Natural killer cell (primary cell): Measurements from ENCODE around the gene CA12. TPM values are rescaled to one million over a fixed set of nuclear protein-coding genes. Genes with fewer than 3 reads are reported as not detected.

Experiments used
- ATAC-seq, 3 donors: fragments of 150-1000 bp in 2 of 3; fragments of 200-7000 bp in 1 of 3; cut with Tn5 transposase; 1 replicate in 1 of 3; 2 replicates in 2 of 3; pipeline ENCODE4 v1.10.0; 2021; ENCODE audit warnings: mild to moderate bottlenecking in 2 of 3, moderate library complexity in 2 of 3
- DNase-seq, 2 donors: peaks; one replicate each; pipeline versions ENCODE4 v3.0.0 to v3.0.0-alpha.2; 2013 to 2021; ENCODE audit warnings: mixed read lengths in 1 of 2
- H3K27ac ChIP-seq: one replicate; pipeline ENCODE4 v1.5.1; 2013; ENCODE audit warnings: mild to moderate bottlenecking, low read length
- H3K27me3 ChIP-seq: one replicate; pipeline ENCODE4 v1.6.1; 2013; ENCODE audit warnings: low read length; ENCODE audit not compliant: control insufficient read depth, insufficient read depth
- H3K36me3 ChIP-seq: one replicate; pipeline ENCODE4 v1.6.1; 2013; ENCODE audit warnings: low read length; ENCODE audit not compliant: control insufficient read depth, insufficient read depth
- H3K4me1 ChIP-seq: one replicate; pipeline ENCODE4 v1.6.1; 2013; ENCODE audit warnings: low read length; ENCODE audit not compliant: control insufficient read depth, insufficient read depth
- H3K4me3 ChIP-seq: one replicate; pipeline ENCODE4 v1.5.1; 2013; ENCODE audit warnings: low read length
- H3K9me3 ChIP-seq: one replicate; pipeline ENCODE4 v1.6.1; 2013; ENCODE audit warnings: low read length; ENCODE audit not compliant: control insufficient read depth, insufficient read depth
- H3K27ac Mint-ChIP-seq, 2 donors: one replicate each; pipeline ENCODE4 v1.8.0; 2022; ENCODE audit warnings: mild to moderate bottlenecking in 2 of 2, mixed read lengths in 2 of 2, moderate library complexity in 1 of 2
- H3K27me3 Mint-ChIP-seq, 2 donors: one replicate each; pipeline ENCODE4 v1.8.0; 2022; ENCODE audit warnings: low read depth in 2 of 2, mixed read lengths in 2 of 2
- H3K36me3 Mint-ChIP-seq: one replicate; pipeline ENCODE4 v1.8.0; 2022; ENCODE audit warnings: mixed read lengths
- H3K4me1 Mint-ChIP-seq, 2 donors: one replicate each; pipeline ENCODE4 v1.8.0; 2022; ENCODE audit warnings: mixed read lengths in 2 of 2
- H3K4me3 Mint-ChIP-seq: one replicate; pipeline ENCODE4 v1.8.0; 2022; ENCODE audit warnings: mild to moderate bottlenecking, moderate library complexity, mixed read lengths
- H3K9me3 Mint-ChIP-seq, 2 donors: one replicate each; pipeline ENCODE4 v1.8.0; 2022; ENCODE audit warnings: mixed read lengths in 2 of 2
- CTCF ChIP-seq: fragments of 200-600 bp; IDR thresholded peaks from one replicate; pipeline ENCODE4 v1.8.0; 2022; ENCODE audit warnings: antibody characterized with exemption
- WGBS: methylation state at CpG from one replicate; pipeline ENCODE4 v1.1.7; 2013; ENCODE audit warnings: missing lambda C conversion rate; ENCODE audit not compliant: insufficient coverage; 5-methylcytosine and 5-hydroxymethylcytosine counted together
- intact Hi-C: fragments of 100-400 bp; cut with micrococcal nuclease; formaldehyde crosslinking; loops from one replicate; pipeline ENCODE4 v1.14.2; 2022
- total RNA-seq, 4 donors: library from RNA; stranded (reverse); fragments of 120-200 nt in 1 of 4; gene quantifications; one replicate each; pipeline versions ENCODE4 v1.2.3 to v1.2.4, GENCODE V29; 2013 to 2022

CA12 gene
- total RNA-seq, 3 donors from 2014 or later (not counting 1 experiment from before 2014, with no cell fraction given): not detected

DNA sequence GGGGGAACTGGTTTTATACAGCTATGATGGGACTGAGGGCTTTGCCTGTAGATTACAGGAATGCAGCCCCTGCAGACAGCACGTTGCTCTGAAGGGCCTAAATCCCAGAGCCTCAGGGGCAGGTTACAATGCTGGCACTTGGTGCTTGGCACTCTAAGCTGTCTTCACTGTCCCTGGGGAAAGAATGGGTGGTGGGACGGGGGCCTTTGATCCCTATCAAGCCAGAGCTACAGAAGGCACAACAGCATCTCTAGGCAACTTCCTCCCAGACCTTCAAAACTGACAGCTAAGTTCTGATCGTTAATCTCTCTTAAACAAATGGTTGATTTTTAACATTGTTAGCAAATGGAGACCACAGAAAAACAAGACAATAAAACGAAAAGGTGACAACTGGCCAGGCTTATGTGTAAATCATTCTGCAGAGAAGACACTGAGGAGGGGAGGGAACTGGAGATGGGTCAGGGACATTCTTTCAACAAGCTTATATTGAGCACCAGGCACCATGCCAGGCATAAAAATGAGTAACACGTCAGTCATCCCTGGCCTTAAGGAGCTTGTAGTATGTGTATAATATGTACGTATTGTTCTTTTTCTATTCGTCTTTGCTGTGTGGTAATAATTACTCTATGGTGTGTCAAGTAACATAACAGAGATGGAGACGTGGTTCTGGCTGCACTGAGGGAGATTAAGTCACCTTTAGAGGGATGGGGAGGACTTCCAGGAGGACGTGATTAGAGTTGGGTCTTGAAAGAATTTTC, 49.1 kb downstream of the CA12 start:
- Mint-ChIP-seq H3K27me3 (peaks cover 0 to 6% of the 10 kb centered on the region in 2 donors), H3K4me3 (no peak overlapping the region), H3K36me3 (no peaks in the 10 kb centered on the region), H3K27ac (no peak overlapping the region), H3K9me3 (no peaks in the 10 kb centered on the region), H3K4me1 (peaks cover 0 to 6% of the 10 kb centered on the region in 2 donors)
- Histone ChIP-seq H3K4me3 (no peak overlapping the region), H3K36me3 (no peaks in the 10 kb centered on the region), H3K27ac (no peak overlapping the region), H3K9me3 (no peaks in the 10 kb centered on the region), H3K4me1 (no peaks in the 10 kb centered on the region), H3K27me3 (no peaks in the 10 kb centered on the region)
- intact Hi-C loops: no loop called here
- no peak for DNase-seq
- no peak for TF ChIP-seq CTCF
- ATAC-seq: no peak
- 64% methylated on average over 8 of the region's 9 CpGs for WGBS

DNA sequence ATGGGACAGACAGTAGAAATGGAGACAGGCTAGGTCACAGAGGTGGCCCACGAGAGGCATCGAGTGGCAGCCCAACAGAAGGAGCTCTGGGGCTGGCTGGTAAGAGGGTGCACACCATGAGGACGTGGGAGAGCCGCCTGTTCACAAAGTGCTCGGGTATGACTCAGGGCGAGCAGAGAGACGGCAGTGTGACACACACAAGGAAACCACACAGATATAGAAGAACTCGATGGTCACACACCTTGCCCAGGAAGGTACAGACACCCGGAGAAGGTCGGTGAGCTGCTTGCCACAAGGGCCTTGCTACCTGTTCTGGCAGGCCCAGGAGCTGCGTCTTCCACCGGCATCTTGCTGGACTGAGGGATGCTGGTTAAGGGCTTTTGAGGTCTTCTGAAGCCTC, 50.2 kb downstream of the CA12 start:
- H3K27me3 ChIP-seq: no peaks in the 10 kb centered on the region
- H3K4me1 ChIP-seq: no peaks in the 10 kb centered on the region
- H3K36me3 Mint-ChIP-seq: no peaks in the 10 kb centered on the region
- DNase-seq: no peak
- no peak overlapping the region for H3K27ac ChIP-seq
- H3K9me3 ChIP-seq: no peaks in the 10 kb centered on the region
- intact Hi-C loops: no loop called here
- no peak overlapping the region for H3K4me3 Mint-ChIP-seq
- H3K4me3 ChIP-seq: no peak overlapping the region
- no peaks in the 10 kb centered on the region for H3K9me3 Mint-ChIP-seq
- peak in 2 of 3 donors; percentile 37 for ATAC-seq
- H3K36me3 ChIP-seq: no peaks in the 10 kb centered on the region
- peaks cover 0 to 6% of the 10 kb centered on the region in 2 donors for H3K27me3 Mint-ChIP-seq
- no peak for TF ChIP-seq CTCF
- H3K4me1 Mint-ChIP-seq: peaks cover 0 to 6% of the 10 kb centered on the region in 2 donors
- WGBS: 64% methylated on average over 12 of the region's 12 CpGs
- H3K27ac Mint-ChIP-seq: no peak overlapping the region

- H3K27ac Mint-ChIP-seq: no peak overlapping the region
- WGBS: 93% methylated on average over 10 of the region's 10 CpGs
- intact Hi-C loops: no loop called here
Measured at GRCh38 chr15:63330926-63331325, 50.7 kb downstream of the CA12 start.

More at GRCh38 chr15:63330926-63331325, 50.7 kb downstream of the CA12 start:
- Histone ChIP-seq H3K9me3 (no peaks in the 10 kb centered on the region), H3K36me3 (no peaks in the 10 kb centered on the region), H3K4me3 (no peak overlapping the region), H3K4me1 (no peaks in the 10 kb centered on the region), H3K27ac (no peak overlapping the region), H3K27me3 (no peaks in the 10 kb centered on the region)
- Mint-ChIP-seq H3K36me3 (no peaks in the 10 kb centered on the region), H3K4me3 (no peak overlapping the region), H3K4me1 (peaks cover 0 to 6% of the 10 kb centered on the region in 2 donors), H3K9me3 (no peaks in the 10 kb centered on the region), H3K27me3 (peaks cover 0 to 6% of the 10 kb centered on the region in 2 donors)
- TF ChIP-seq CTCF: no peak
- ATAC-seq (no peak), DNase-seq (no peak)
